Endometrial microvascular endothelial cells (primary cell): Measurements from ENCODE around the gene HLA-E. TPM values are rescaled to one million over a fixed set of nuclear protein-coding genes. Genes with fewer than 3 reads are reported as not detected.
"Not testable (repeated sequence)": the region's sequence is repeated elsewhere in the genome, so short reads cannot be mapped to it uniquely, and the experiment has no call there.

ENCODE experiments used
- in situ Hi-C: cut with HindIII; loops from 2 replicates; pipeline ENCODE4 v1.10.0; 2017; ENCODE audit warnings: low sequenced_read_pairs, low pct_unique_long_range_greater_than_20kb; ENCODE audit errors: inconsistent ontology term
- total RNA-seq: library from RNA; depleted of rRNA; stranded (reverse); fragments of >200 nt; gene quantifications from one replicate; pipeline ENCODE4 v1.2.3, GENCODE V29; 2015; ENCODE audit errors: inconsistent ontology term

The HLA-E gene
- total RNA-seq, 1 donor from 2014 or later, result 514 TPM

GRCh38 chr6:30497714-30498113 lies 8.4 kb downstream of the HLA-E start:
- in situ Hi-C loops, result no loop called here

GRCh38 chr6:30498705-30499104 lies 9.4 kb downstream of the HLA-E start:
- in situ Hi-C loops, result not testable (repeated sequence)

DNA sequence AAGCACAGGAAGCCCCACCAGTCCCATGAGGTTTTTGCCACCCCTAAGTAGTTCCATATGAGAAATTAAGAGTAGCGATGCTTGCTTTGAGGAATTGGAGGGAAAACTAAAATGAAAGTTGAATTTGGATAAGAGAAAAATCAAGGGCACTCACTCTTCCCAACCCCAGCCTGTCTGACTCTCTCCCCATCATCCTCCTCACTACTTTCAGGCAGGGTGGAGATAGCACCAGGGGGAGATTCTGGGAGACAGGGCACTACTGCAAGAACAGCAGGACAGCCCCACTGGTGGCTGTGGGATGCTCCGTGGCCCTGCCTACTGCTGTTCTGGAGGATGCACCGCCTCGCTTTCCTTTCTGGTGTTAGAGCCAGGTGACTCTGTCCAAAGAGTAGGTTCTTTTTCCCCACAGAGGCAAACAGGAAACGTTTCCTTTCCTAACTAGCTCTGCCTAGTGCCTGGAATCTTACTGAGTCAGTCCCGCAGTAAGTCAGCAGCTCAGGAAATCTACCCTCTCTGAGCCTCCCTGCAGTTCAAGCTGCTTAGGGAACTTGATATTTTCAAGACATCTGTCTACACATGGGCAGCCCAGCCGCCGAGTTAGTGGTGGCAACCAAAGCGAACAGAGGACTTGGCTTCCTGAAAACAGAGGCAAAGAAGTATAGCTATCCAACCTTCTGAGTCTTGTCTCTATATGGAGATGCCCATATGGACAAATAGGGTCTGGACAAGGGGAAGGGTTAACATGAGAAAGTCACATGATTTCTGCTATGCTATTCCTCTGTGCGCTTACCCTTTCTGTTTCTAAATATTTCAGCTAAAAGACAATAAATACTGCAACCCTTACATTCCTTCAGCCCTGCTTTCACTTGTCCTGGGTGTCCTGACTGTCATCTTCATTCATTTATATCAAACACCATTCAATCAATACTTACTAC lies 11.4 kb downstream of the HLA-E start:
- in situ Hi-C loops, result no loop called here

DNA sequence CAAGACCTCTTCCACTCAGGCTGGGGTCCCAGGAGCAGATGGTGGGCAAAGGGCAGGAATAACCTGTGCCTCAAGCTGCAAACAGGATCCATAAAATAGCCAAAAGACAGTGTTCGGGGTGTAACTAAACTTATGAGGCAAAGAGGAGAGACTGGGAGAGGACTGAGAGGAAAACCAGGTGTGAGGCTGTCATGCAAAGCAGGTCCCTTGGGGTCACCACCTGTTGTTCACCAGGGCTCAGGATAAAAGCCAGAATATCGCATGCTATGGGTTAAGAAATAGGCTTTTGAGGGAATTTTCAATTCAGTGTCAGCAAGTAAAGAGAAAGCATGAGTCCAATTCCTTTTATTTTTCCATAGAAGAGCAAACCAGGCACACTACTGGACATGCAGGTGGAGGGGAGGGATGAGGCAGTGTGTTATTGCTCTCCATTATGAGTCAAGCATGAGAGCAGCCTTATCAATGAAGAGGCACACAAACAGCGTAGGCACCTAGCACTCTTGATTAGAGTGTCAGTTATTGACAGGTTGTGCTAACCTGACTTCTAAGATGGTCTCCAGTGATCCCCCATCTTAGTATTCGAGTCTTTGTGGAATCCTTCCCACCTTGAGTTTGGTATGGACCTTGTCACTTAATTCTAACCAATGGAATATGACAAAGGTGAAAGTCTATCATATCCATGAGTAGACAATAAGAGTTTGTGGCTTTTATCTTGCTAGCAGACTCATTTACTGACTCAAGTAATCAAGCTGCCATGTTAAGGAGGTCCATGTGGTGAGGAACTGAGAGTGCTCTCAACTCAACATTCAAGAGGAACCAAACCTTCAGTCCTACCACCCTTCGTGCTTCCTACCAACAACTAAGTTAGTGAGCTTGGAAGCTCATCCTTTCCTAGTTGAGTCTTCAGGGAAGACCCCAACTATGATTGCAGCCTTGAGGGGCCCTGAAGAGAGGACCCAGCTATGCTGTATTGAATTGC lies 18.8 kb downstream of the HLA-E start:
- in situ Hi-C loops, result no loop called here

GRCh38 chr6:30508890-30509736 lies 19.8 kb downstream of the HLA-E start:
- in situ Hi-C loops, result no loop called here

- in situ Hi-C loops, result no loop called here
Measured at GRCh38 chr6:30510419-30511168, 21.3 kb downstream of the HLA-E start.

GRCh38 chr6:30511169-30511546 lies 21.8 kb downstream of the HLA-E start:
- in situ Hi-C loops, result no loop called here

GRCh38 chr6:30513451-30513850 lies 24.1 kb downstream of the HLA-E start:
- in situ Hi-C loops, result no loop called here

- in situ Hi-C loops, result no loop called here
Measured at GRCh38 chr6:30515106-30515505, 25.8 kb downstream of the HLA-E start.

DNA sequence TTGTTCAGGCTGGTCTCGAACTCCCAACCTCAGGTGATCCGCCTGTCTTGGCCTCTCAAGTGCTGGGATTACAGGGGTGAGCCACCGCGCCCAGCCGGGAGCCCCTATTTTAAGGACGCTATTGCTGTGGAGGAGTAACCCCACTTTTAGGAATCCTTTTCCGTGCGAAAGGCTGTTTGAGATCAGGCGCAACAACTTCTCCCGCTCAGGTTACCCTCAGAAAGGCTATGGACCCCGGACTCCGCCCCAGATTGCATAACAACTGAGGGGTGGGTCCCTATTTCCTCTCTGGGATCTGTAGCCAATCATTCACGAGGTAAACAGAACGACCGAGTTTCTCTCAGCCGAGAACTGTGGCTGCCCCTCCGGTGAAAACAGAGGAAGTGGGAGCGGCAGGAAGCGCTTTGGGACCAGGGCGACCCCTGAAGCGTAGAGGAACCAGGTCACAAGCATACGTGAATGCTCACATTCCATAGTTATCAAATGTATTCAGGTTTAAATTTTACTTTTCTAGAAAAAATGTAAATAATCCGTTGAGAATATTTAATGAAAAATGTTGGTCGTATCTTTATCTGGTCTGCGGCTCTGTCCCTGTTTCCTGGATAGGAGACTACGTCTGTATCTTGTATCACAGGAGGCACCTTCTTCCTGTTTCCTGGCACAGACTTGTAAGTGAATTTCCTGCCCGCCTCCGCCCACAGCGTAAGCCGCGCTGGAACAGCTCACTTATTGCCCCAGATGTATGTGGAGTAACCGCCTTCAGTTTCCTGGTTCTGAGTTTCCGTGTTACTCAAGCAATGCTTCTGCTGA lies 26.8 kb downstream of the HLA-E start:
- in situ Hi-C loops, result no loop called here

DNA sequence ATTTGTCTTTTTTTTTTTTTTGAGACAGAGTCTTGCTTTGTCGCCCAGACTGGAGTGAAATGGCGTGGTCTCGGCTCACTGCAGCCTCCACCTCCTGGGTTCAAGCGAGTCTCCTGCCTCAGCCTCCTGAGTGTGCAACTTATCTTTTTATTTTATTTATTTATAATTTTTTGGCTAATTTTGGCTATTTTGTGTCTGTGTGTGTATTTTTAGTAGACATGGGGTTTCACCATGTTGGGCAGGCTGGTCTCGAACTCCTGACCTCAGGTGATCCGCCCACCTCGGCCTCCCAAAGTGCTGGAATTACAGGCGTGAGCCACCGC lies 27.4 kb downstream of the HLA-E start:
- in situ Hi-C loops, result not testable (repeated sequence)

DNA sequence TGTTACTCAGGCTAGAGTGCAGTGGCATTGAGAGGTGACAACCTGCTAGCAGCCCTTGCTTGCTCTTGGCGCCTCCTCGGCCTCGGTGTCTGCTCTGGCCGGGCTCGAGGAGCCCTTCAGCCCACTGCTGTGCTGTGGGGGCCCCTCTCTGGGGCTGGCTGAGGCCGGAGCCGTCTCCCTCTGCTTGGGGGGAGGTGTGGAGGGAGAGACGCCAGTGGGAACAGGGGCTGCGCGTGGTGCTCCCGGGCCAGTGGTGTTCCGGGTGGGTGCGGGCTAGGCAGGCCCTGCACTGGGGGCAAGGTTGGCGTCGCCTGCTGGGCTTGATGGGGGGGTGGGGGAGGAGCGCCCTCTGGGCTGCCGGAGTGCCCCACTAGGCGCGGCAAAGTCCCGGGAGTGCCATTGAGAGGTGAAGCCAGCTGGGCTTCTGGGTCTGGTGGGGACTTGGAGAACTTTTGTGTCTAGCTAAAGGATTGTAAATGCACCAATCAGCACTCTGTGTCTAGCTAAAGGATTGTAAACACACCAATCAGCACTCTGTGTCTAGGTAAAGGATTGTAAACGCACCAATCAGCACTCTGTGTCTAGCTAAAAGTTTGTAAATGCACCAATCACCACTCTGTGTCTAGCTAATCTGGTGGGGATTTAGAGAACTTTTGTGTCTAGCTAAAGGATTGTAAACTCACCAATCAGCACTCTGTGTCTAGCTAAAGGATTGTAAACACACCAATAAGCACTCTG lies 28.6 kb downstream of the HLA-E start:
- in situ Hi-C loops, result not testable (repeated sequence)

GRCh38 chr6:30518505-30519145 lies 29.3 kb downstream of the HLA-E start:
- in situ Hi-C loops, result not testable (repeated sequence)

DNA sequence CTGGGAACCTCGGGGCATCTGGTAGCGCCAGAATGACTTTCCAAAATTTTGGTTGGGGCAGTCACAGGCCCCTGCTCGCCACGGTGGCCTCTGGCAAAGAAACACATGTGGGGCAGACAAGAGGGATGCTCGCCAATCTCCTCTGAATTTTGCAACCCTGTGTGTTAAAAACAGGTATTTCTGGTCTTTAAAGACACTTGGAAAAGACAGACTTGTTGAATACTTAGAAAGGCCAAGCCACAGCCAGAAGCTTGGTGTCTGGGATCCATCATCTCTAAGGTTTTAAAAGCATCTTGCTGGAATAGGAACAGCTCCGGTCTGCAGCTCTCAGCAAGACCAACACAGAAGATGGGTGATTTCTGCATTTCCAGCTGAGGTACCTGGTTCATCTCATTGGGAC lies 31.2 kb downstream of the HLA-E start:
- in situ Hi-C loops, result no loop called here

DNA sequence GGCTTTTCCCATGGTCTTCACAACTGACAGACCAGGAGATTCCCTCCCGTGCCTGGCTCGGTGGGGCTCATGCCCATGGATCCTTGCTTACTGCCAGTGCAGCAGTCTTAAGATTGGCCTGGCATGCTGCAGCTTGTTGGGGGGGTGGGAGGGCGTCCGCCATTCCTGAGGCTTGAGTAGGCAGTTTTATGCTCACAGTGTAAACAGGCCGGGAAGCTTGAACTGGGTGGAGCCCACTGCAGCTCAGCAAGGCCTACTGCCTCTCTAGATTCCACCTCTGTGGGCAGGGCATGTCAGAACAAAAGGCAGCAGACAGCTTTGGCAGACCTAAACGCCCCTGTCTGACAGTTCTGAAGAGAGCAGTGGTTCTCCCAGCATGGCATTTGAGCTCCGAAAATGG lies 31.8 kb downstream of the HLA-E start:
- in situ Hi-C loops, result not testable (repeated sequence)

DNA sequence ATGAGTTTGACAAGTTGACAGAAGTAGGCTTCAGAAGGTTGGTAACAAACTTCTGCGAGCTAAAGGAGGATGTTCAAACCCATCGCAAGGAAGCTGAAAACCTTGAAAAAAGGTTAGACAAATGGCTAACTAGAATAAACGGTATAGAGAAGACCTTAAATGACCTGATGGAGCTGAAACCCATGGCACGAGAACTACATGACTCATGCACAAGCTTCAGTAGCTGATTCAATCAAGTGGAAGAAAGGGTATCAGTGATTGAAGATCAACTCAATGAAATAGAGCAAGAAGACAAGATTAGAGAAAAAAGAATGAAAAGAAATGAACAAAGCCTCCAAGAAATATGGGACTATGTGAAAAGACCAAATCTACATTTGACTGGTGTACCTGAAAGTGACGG lies 32.6 kb downstream of the HLA-E start:
- in situ Hi-C loops, result not testable (repeated sequence)
